Calu3 (cell line): ENCODE data around the gene CEP131. TPM values are rescaled to one million over a fixed set of nuclear protein-coding genes. Genes with fewer than 3 reads are reported as not detected.

Source experiments
- BruUV-seq: library from RNA; stranded (reverse); fragments of 400-500 nt; replicated peaks from 2 replicates; lab custom pipeline; 2021; lab: Mats Ljungman, UMichigan
- CTCF ChIA-PET: fragments of 300-600 bp; sonication (Branson Sonifier 250); formaldehyde crosslinking; loops from one replicate; lab custom pipeline; 2022; ENCODE audit warnings: antibody characterized with exemption; lab: Charles Lee
- DNase-seq: peaks from one replicate; pipeline ENCODE4 v3.0.0; 2022
- H3K27ac Mint-ChIP-seq: one replicate; pipeline ENCODE4 v1.8.0; 2022; ENCODE audit warnings: mixed read lengths; ENCODE audit not compliant: unreplicated experiment
- H3K27me3 Mint-ChIP-seq: one replicate; pipeline ENCODE4 v1.8.0; 2022; ENCODE audit warnings: mixed read lengths; ENCODE audit not compliant: unreplicated experiment
- H3K36me3 Mint-ChIP-seq: one replicate; pipeline ENCODE4 v1.8.0; 2022; ENCODE audit warnings: mild to moderate bottlenecking, moderate library complexity, mixed read lengths; ENCODE audit not compliant: insufficient read depth, unreplicated experiment
- H3K4me1 Mint-ChIP-seq: one replicate; pipeline ENCODE4 v1.8.0; 2022; ENCODE audit warnings: mild to moderate bottlenecking, low read depth, mixed read lengths; ENCODE audit not compliant: unreplicated experiment
- H3K4me3 Mint-ChIP-seq: one replicate; pipeline ENCODE4 v1.8.0; 2022; ENCODE audit warnings: mild to moderate bottlenecking, low read depth, moderate library complexity, mixed read lengths; ENCODE audit not compliant: unreplicated experiment
- H3K9me3 Mint-ChIP-seq: one replicate; pipeline ENCODE4 v1.8.0; 2022; ENCODE audit warnings: low read depth, mixed read lengths; ENCODE audit not compliant: unreplicated experiment
- CTCF ChIP-seq: fragments of 200-600 bp; IDR thresholded peaks from one replicate; pipeline ENCODE4 v1.8.0; 2022; ENCODE audit warnings: antibody characterized with exemption; ENCODE audit not compliant: unreplicated experiment
- intact Hi-C: fragments of 100-400 bp; cut with micrococcal nuclease; formaldehyde crosslinking; loops from one replicate; pipeline ENCODE4 v1.10.0; 2022; ENCODE audit not compliant: unreplicated experiment
- total RNA-seq: library from RNA; stranded (reverse); gene quantifications from 2 replicates; pipeline ENCODE4 v1.2.3, GENCODE V29; 2022

The CEP131 gene
- total RNA-seq, 1 experiment from 2014 or later, result 28.2 TPM

- CTCF ChIA-PET, result no interaction called here
- Mint-ChIP-seq H3K4me1 (no peaks in the 10 kb centered on the region), H3K27ac (no peak overlapping the region), H3K36me3 (peaks cover 41% of the 10 kb centered on the region), H3K27me3 (no peaks in the 10 kb centered on the region), H3K9me3 (no peaks in the 10 kb centered on the region), H3K4me3 (no peak overlapping the region)
- no peak for DNase-seq
- BruUV-seq, result no TSS peak
- intact Hi-C loops, result no loop called here
- no peak for TF ChIP-seq CTCF
Observed at GRCh38 chr17:81261096-81261495, 38.3 kb upstream of the CEP131 start.

GRCh38 chr17:81260641-81261040 is 37.9 kb upstream of the CEP131 start:
- Mint-ChIP-seq H3K27ac (no peak overlapping the region), H3K4me3 (no peak overlapping the region), H3K9me3 (no peaks in the 10 kb centered on the region), H3K27me3 (no peaks in the 10 kb centered on the region), H3K4me1 (no peaks in the 10 kb centered on the region), H3K36me3 (peaks cover 37% of the 10 kb centered on the region)
- no peak for DNase-seq
- TF ChIP-seq CTCF, result no peak
- CTCF ChIA-PET, result no interaction called here
- no TSS peak for BruUV-seq
- intact Hi-C loops, result no loop called here

GRCh38 chr17:81260171-81260570 is 37.4 kb upstream of the CEP131 start:
- Mint-ChIP-seq H3K9me3 (no peaks in the 10 kb centered on the region), H3K36me3 (peaks cover 37% of the 10 kb centered on the region), H3K27ac (no peak overlapping the region), H3K4me3 (no peak overlapping the region), H3K4me1 (no peaks in the 10 kb centered on the region), H3K27me3 (no peaks in the 10 kb centered on the region)
- intact Hi-C loops, result no loop called here
- no peak for TF ChIP-seq CTCF
- DNase-seq, result no peak
- CTCF ChIA-PET, result interaction anchor here (0.5 kb wide), 1 partner anchor 60 kb away, joined by 3 read pairs; no protein-coding TSS in a partner anchor
- BruUV-seq, result no TSS peak

GRCh38 chr17:81259058-81259605 is 36.4 kb upstream of the CEP131 start:
- Mint-ChIP-seq H3K4me3 (no peak overlapping the region), H3K27ac (no peak overlapping the region), H3K27me3 (no peaks in the 10 kb centered on the region), H3K9me3 (no peaks in the 10 kb centered on the region), H3K4me1 (no peaks in the 10 kb centered on the region), H3K36me3 (peaks cover 44% of the 10 kb centered on the region)
- CTCF ChIA-PET, result interaction anchor here (0.6 kb wide), 1 partner anchor 33 kb away, joined by 3 read pairs; no protein-coding TSS in a partner anchor
- no TSS peak for BruUV-seq
- no peak for TF ChIP-seq CTCF
- intact Hi-C loops, result no loop called here
- DNase-seq, result no peak
